Peyer's patch (tissue), 4 donors: ENCODE results near the gene PHETA1. TPM values are rescaled to one million over a fixed set of nuclear protein-coding genes. Genes with fewer than 3 reads are reported as not detected.
"Not testable (repeated sequence)": the region's sequence is repeated elsewhere in the genome, so short reads cannot be mapped to it uniquely, and the experiment has no call there.

Experiments used
- DNase-seq, 3 donors: peaks; one replicate each; pipeline ENCODE4 v3.0.0-alpha.2; 2017 to 2019
- H3K27ac ChIP-seq, 4 donors: fragments of 200-600 bp; sonication (generic); one replicate each; pipeline ENCODE4 v1.5.1; 2016 to 2019
- H3K27me3 ChIP-seq, 2 donors: fragments of 200-600 bp; sonication (generic); one replicate each; pipeline ENCODE4 v1.5.1; 2019
- H3K36me3 ChIP-seq, 3 donors: fragments of 200-600 bp; sonication (generic); one replicate each; pipeline ENCODE4 v1.5.1; 2016 to 2019
- H3K4me1 ChIP-seq, 4 donors: fragments of 200-600 bp; sonication (generic); one replicate each; pipeline ENCODE4 v1.5.1; 2016 to 2019
- H3K4me3 ChIP-seq, 4 donors: fragments of 200-600 bp; sonication (generic); 1 replicate in 3 of 4; 2 replicates in 1 of 4; pipeline ENCODE4 v1.5.1; 2016 to 2019; ENCODE audit warnings: mild to moderate bottlenecking in 1 of 4
- H3K9me3 ChIP-seq, 4 donors: fragments of 200-600 bp; sonication (generic); one replicate each; pipeline ENCODE4 v1.5.1; 2016 to 2019; ENCODE audit warnings: mild to moderate bottlenecking in 1 of 4
- POLR2A ChIP-seq, 2 donors: fragments of 450-650 bp; IDR thresholded peaks; one replicate each; pipeline ENCODE4 v1.5.1; 2017; ENCODE audit warnings: antibody characterized with exemption in 2 of 2, mild to moderate bottlenecking in 2 of 2, moderate library complexity in 2 of 2
- total RNA-seq, 4 donors: library from RNA; depleted of rRNA; stranded (reverse); fragments of >200 nt; gene quantifications; one replicate each; pipeline ENCODE4 v1.1.0, GENCODE V29; 2016
- TF ChIP-seq, protein P1 (sequence below), 6 experiments: fragments of 450-650 bp in 4 of 6; fragments of 200-600 bp in 2 of 6; sonication (generic) in 1 of 6; IDR thresholded peaks; one replicate each; pipeline ENCODE4 v1.5.1; 2017 to 2019; ENCODE audit warnings: antibody characterized with exemption in 6 of 6, mild to moderate bottlenecking in 3 of 6, moderate library complexity in 1 of 6

PHETA1 gene
- total RNA-seq, 4 donors from 2014 or later: 43.2 to 64.6 (median 51.0) TPM

DNA sequence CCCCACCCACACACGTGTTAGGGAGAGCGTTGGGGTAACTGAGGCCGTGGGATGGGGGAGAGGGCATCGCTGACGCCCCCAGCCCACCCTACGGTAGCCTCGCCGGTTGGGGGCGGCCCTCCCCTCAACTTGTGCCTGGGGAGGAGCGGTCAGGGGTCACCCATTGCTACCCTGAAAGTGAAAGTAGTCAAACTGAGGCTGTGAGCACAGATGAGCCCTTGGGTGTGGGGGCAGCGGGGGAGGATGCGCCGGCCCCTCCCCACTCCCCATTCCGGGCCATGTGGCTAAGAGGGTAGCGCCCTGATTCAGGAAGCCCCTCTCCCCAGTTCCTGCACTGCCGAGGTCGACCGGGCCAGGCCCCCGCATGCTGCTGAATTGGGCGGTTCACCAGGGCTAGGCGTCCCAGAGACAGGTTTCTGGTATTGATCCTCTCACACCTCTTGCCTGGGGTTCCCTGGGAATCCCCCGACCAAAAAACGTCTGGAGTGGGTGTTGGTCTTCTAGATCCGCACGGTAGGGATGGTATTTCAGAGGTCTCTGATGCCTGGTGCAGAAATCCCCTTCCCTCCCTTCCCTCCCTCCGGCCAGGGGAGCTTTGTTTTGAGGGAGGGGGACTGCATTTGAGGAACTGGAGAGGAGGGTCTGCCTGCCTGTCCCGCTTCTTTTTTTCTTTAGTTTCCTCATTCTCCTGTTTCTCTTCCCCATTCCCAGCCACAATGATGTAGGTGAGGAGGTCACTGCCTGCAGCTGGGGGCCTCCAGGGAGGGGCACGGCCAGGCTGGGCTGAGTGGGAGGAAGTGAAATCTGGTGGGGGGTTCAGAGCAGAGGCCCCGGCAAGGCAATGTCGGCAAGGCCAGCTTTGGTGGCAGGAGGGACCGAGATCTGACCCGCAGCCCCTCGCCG is 37.8 kb upstream of the PHETA1 start:
- H3K4me3 ChIP-seq: peak overlapping the region; percentile 79 to 95 (median 89)

DNA sequence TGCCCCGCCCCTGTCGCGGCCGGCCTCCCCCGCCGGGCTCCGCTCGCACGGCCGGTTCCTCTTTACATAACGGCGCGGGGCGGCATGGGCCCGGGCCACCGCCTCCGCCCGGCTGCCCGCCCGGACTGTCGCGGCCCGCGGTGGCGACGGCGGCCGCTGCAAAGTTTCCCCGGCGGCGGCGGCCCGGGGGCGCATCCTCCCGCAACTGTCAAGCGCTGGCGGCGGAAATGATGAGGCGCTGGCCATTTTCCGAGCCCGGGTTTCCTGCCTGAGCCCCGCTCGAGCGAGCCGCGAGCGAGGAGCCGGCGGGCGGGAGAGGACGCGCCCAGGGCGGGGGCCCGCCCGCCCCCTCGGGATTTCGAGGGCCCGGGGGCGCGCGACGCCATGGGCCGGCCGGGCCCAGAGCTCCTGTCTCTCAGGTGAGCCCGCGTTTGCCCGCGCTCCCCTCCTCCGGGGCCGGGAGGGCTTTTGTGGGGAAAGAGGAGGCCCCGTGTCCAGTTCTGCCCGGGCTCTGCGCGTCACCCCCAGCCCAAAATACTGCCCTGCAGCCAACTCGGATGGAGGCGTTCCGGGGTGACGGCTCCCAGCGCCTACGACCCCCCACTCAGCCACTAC is 37.1 kb upstream of the PHETA1 start, which contains the start of gene SH2B3:
TSS of gene SH2B3 (plus strand) at position 65 of the 615 bp plus-strand sequence. CDS start 12,223 bp downstream, outside the sequence.
- no peak for DNase-seq
- H3K27me3 ChIP-seq: no peaks in the 10 kb centered on the region
- TF ChIP-seq, protein P1, sequence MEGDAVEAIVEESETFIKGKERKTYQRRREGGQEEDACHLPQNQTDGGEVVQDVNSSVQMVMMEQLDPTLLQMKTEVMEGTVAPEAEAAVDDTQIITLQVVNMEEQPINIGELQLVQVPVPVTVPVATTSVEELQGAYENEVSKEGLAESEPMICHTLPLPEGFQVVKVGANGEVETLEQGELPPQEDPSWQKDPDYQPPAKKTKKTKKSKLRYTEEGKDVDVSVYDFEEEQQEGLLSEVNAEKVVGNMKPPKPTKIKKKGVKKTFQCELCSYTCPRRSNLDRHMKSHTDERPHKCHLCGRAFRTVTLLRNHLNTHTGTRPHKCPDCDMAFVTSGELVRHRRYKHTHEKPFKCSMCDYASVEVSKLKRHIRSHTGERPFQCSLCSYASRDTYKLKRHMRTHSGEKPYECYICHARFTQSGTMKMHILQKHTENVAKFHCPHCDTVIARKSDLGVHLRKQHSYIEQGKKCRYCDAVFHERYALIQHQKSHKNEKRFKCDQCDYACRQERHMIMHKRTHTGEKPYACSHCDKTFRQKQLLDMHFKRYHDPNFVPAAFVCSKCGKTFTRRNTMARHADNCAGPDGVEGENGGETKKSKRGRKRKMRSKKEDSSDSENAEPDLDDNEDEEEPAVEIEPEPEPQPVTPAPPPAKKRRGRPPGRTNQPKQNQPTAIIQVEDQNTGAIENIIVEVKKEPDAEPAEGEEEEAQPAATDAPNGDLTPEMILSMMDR (IDR thresholded peaks at IDR 0.05): no peak
- TF ChIP-seq POLR2A (IDR thresholded peaks at IDR 0.05): peak in 1 of 2 donors; percentile 41
- H3K27ac ChIP-seq: peak within 1 kb of the TSS; percentile 87 to 93 (median 90)
- H3K4me3 ChIP-seq: peak within 1 kb of the TSS; percentile 79 to 95 (median 89)
- H3K9me3 ChIP-seq: no peaks in the 10 kb centered on the region
- H3K36me3 ChIP-seq: no peaks in the 10 kb centered on the region
- H3K4me1 ChIP-seq: peaks cover 0 to 71% (median 46%) of the 10 kb centered on the region in 4 donors

More for the DNA sequence above, 37.8 kb upstream of the PHETA1 start:
- no peak for TF ChIP-seq POLR2A (IDR thresholded peaks at IDR 0.05)
- TF ChIP-seq, protein P1 (IDR thresholded peaks at IDR 0.05): no peak
- Histone ChIP-seq H3K27ac (peak overlapping the region; percentile 87 to 93 (median 90)), H3K4me1 (peaks cover 0 to 76% (median 53%) of the 10 kb centered on the region in 4 donors), H3K36me3 (no peaks in the 10 kb centered on the region), H3K9me3 (no peaks in the 10 kb centered on the region), H3K27me3 (no peaks in the 10 kb centered on the region)
- DNase-seq: peak in 2 of 3 donors; percentile 75 to 76

DNA sequence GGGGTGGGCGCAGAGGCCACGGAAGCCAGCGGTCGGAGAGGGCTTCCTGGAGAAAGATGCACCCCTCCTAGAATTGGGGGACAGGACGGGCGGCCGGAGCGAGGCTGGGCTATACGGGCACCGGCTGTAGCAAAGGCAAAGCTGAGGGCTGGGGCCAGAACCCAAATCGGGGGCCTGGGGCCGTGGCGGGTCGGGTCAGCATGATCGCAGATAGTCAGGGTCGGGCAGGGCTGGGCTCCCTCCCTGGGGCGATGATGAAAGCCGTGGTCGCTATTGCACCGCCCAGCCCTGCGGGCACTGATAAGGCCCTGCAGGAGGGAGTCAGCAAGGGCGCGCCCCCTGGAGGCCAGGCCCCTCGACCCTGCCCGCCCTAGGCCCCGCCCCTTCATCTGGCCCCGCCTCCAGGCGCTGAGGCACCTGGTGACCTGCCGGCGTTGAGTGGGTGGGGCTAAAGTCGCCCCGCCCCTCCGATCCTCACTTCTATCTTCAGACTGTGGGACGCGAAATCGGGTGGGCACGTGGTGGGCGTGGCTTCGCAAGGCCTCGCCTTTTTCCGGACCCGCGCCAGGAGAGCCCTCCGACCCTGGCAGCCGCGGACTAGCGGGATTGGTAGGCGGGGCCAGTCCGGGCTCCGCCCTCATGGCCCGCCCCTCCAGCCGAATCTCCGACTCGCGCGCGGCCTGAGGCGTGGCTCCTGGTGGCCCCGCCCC is 36.4 kb upstream of the PHETA1 start:
- peak overlapping the region; percentile 79 to 95 (median 89) for H3K4me3 ChIP-seq
- TF ChIP-seq, protein P1 (IDR thresholded peaks at IDR 0.05): peak; percentile 58 to 83 (median 66)
- no peak for TF ChIP-seq POLR2A (IDR thresholded peaks at IDR 0.05)
- H3K36me3 ChIP-seq: no peaks in the 10 kb centered on the region
- DNase-seq: peak; percentile 97 to 99 (median 99)
- peaks cover 0 to 65% (median 40%) of the 10 kb centered on the region in 4 donors for H3K4me1 ChIP-seq
- H3K27ac ChIP-seq: peak overlapping the region; percentile 87 to 93 (median 90)
- no peaks in the 10 kb centered on the region for H3K9me3 ChIP-seq
- no peaks in the 10 kb centered on the region for H3K27me3 ChIP-seq

DNA sequence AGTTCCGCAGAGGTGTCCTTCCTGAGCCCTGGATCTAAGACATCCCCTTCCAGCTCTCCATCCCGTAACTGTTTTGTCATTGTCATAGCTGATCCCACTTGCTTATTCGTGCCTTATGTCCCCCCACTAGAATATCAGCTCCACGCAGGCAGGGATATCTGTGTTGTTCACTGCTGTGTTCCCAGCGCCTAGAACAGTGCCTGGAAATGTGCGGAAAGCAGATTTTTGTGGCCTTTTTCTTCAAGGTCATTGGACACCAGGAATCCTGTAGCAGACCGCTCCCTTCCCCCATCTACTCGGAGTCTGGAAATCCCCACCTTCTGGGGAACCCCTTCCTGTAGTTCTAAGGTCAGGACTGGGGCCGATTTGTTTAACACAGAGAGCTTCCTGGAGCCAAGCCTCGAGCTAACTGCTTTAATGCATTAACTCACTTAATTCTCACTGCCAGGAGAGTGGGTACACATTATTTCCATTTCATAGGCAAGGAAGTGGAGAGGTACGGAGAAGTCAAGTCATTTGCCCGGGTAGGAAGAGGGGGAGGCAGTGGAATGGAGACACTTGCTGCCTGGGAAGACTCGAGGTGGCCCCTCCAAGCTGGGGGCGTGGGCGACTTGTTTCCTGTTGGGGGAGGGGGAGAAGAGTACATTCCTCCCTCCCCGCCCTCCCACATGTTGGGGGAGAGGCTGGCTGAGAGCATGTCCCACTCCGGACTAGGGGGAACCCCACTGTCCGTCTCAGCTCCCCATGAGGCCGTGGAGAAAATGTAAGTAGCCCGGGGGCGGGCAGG is 35.7 kb upstream of the PHETA1 start:
- no peaks in the 10 kb centered on the region for H3K27me3 ChIP-seq
- H3K36me3 ChIP-seq: no peaks in the 10 kb centered on the region
- TF ChIP-seq POLR2A (IDR thresholded peaks at IDR 0.05): no peak
- TF ChIP-seq, protein P1 (IDR thresholded peaks at IDR 0.05): no peak
- peak overlapping the region; percentile 87 to 93 (median 90) for H3K27ac ChIP-seq
- H3K4me1 ChIP-seq: peaks cover 0 to 57% (median 33%) of the 10 kb centered on the region in 4 donors
- peak in 2 of 3 donors; percentile 57 to 65 for DNase-seq
- H3K9me3 ChIP-seq: no peaks in the 10 kb centered on the region
- H3K4me3 ChIP-seq: peak overlapping the region; percentile 79 to 95 (median 89)

DNA sequence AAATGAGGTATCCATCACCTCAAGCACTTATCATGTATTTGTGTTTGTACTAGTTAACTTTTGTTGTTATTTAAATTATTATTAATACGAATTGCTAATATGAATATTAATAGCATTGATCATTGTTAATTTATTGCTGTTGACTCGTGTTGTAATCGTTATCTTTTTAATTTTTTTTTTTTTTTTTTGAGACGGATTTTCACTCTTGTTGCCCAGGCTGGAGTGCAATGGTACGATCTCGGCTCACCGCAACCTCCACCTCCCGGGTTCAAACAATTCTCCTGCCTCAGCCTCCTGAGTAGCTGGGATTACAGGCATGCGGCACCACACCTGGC is 33.6 kb upstream of the PHETA1 start:
- not testable (repeated sequence) for H3K4me3 ChIP-seq, H3K9me3 ChIP-seq, DNase-seq, H3K36me3 ChIP-seq, H3K27me3 ChIP-seq
- Histone ChIP-seq H3K27ac (peak overlapping the region; percentile 72 to 93 (median 74)), H3K4me1 (peaks cover 0 to 41% (median 19%) of the 10 kb centered on the region in 4 donors)
